Activated CD4-positive, alpha-beta T cell treated with anti-CD3 and anti-CD28 coated beads, Interleukin-2, amount 10 ng/mL, durations not matched to agents 7 days and 5 days (primary cell): ENCODE results near the gene SPOCK1. TPM values are rescaled to one million over a fixed set of nuclear protein-coding genes. Genes with fewer than 3 reads are reported as not detected.

Experiments used
- CTCF ChIA-PET: fragments of 350-600 bp; sonication (Branson Sonifier 250); formaldehyde crosslinking; loops from one replicate; lab custom pipeline; 2021; ENCODE audit warnings: antibody characterized with exemption; lab: Charles Lee
- POLR2A ChIA-PET: fragments of 350-600 bp; sonication (Branson Sonifier 250); formaldehyde crosslinking; loops from one replicate; lab custom pipeline; 2021; ENCODE audit warnings: antibody characterized with exemption; lab: Charles Lee
- DNase-seq: peaks from one replicate; pipeline ENCODE4 v3.0.0-alpha.2; 2020
- H3K27ac Mint-ChIP-seq: one replicate; pipeline ENCODE4 v1.8.0; 2021; ENCODE audit warnings: mild to moderate bottlenecking, moderate library complexity, mixed read lengths
- H3K27me3 Mint-ChIP-seq: one replicate; pipeline ENCODE4 v1.8.0; 2021; ENCODE audit warnings: mixed read lengths
- H3K36me3 Mint-ChIP-seq: one replicate; pipeline ENCODE4 v1.8.0; 2021; ENCODE audit warnings: low read depth, mixed read lengths
- H3K4me1 Mint-ChIP-seq: one replicate; pipeline ENCODE4 v1.8.0; 2021; ENCODE audit warnings: mixed read lengths
- H3K4me3 Mint-ChIP-seq: one replicate; pipeline ENCODE4 v1.8.0; 2021; ENCODE audit warnings: mild to moderate bottlenecking, moderate library complexity, mixed read lengths
- H3K9me3 Mint-ChIP-seq: one replicate; pipeline ENCODE4 v1.8.0; 2021; ENCODE audit warnings: mixed read lengths
- total RNA-seq, 2 experiments: library from RNA; stranded (reverse); gene quantifications; one replicate each; pipeline ENCODE4 v1.2.3, GENCODE V29; 2021

SPOCK1 gene
- total RNA-seq, 2 experiments from 2014 or later = 0.15 to 0.31 TPM

DNA sequence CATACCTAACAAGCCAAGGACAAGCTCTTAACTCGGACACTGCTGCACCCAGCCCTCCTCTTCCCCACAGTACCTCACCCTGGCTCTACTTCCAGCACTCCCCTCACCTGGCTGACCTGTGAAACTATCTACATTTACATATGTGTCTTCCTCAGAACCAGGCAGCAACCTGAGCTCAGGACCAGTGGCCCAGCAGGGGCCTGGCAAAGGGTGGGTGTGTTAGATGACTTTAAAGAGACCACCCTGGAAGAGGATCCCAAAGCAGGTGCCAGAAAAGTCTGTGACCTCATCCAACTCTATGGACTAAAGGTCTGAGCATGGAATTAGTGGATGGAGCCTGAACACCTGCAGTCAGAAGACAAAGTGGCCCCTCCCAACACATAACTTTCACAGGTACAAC is 400.9 kb downstream of the SPOCK1 start:
- H3K36me3 Mint-ChIP-seq = no peaks in the 10 kb centered on the region
- H3K27ac Mint-ChIP-seq = no peak overlapping the region
- H3K4me1 Mint-ChIP-seq = no peaks in the 10 kb centered on the region
- no peaks in the 10 kb centered on the region for H3K9me3 Mint-ChIP-seq
- ChIA-PET CTCF (no interaction called here), POLR2A (no interaction called here)
- no peaks in the 10 kb centered on the region for H3K27me3 Mint-ChIP-seq
- DNase-seq = no peak
- no peak overlapping the region for H3K4me3 Mint-ChIP-seq

DNA sequence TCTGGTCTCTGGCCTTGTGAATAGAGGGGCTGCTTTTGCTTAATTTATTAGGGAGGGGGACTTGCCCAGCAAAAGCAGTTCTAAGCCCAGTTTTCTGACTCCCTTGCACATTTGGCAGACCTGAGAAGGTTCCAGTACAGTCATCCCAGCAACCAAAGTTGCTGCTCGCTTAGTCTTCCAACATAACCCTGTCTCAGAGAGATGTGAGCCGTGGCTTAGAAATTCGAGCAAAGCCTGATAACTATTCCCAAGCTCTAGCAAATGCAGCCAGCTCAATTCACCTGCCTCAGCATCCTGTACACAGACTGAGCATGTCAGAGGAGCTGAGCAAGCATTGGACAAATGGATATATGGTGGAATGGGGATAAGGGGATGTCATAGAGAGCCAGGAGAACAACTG is 401.9 kb downstream of the SPOCK1 start:
- ChIA-PET CTCF (no interaction called here), POLR2A (no interaction called here)
- no peaks in the 10 kb centered on the region for H3K36me3 Mint-ChIP-seq
- DNase-seq = no peak
- no peaks in the 10 kb centered on the region for H3K27me3 Mint-ChIP-seq
- H3K27ac Mint-ChIP-seq = no peak overlapping the region
- H3K4me1 Mint-ChIP-seq = no peaks in the 10 kb centered on the region
- no peak overlapping the region for H3K4me3 Mint-ChIP-seq
- no peaks in the 10 kb centered on the region for H3K9me3 Mint-ChIP-seq

DNA sequence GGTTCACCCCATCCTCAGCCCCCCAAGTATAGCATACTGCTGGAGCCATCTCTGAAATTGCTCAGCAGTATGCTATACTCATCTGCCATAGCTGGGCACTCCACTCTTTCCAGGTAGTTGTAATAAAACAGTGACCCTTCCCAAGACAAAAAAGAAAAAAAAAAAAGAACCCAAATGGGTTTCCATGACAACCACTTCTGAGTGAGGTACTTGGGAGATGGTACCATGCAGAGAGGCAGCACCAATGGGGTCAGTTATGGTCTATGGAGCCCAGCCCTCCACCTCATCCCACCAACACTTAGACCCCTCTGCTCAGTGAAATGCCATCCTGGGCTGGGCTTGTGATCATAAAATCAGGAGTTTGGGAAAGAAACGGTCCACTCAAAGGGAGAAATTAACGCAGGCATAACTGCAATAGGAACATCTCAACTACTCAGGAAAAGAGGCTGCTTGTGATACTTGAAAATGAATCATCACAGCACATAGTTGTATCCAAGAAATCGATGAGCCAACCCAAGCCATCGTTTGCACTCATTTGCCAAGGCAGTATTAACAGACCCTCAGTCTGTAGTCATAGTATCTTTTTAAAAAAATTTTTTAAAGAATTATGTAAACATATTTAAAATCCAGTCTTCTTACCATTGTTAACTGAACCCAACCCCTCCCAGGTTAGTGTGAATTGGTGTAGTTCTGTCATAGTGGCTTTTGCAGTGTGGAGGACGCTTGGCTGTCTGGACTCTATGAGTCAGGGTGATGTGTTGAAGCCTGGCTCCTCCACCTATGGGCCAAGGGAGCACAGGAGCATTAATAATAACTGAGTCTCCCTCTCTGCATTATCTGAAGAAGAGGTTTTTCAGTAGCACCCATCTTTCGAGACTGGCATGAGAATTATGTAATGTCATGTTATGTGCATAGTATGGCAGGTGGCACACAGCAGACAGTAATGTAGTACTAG is 402.7 kb downstream of the SPOCK1 start:
- Mint-ChIP-seq H3K36me3 (no peaks in the 10 kb centered on the region), H3K4me1 (no peaks in the 10 kb centered on the region), H3K9me3 (no peaks in the 10 kb centered on the region), H3K4me3 (no peak overlapping the region), H3K27me3 (no peaks in the 10 kb centered on the region), H3K27ac (no peak overlapping the region)
- ChIA-PET CTCF (no interaction called here), POLR2A (no interaction called here)
- DNase-seq = no peak

DNA sequence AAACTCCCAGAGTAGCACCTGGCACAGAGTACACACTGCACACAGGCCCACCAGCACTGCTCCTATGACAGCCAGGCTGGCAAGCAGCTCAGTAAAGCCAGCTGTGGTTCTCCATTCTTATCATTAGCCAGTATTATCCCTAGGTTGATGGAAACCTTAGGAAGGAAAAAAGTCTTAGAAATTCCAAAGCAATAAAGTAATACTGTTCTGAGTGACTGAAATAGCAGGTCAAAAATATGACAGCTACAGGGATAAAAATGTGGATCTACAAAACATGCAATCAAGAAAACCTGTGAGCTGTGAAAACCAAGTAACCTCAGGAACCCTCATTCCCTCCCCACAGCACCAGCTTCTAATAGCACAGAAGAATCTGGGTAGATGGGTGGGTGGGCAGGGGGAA is 403.5 kb downstream of the SPOCK1 start:
- POLR2A ChIA-PET = no interaction called here
- no peak overlapping the region for H3K27ac Mint-ChIP-seq

DNA sequence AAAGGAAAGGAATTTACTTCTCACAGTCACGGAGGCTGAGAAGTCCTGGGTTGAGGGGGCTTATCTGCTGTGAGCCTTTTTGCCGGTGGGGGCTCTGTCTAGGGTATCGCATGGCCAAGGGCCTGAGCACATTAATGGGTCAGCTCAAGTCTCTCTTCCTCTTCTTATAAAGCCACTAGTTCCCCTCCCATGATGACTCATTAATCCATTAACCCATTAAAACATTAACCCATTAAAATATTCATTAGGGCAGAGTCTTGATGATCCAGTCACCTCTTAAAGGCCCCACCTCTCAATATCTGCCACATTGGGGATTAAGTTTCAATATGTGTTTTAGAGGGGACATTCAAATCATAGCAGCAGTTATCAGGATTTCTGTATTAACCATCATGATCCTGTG is 406.3 kb downstream of the SPOCK1 start:
- CTCF ChIA-PET = no interaction called here
- Mint-ChIP-seq H3K9me3 (no peaks in the 10 kb centered on the region), H3K4me1 (no peaks in the 10 kb centered on the region), H3K27me3 (no peaks in the 10 kb centered on the region), H3K36me3 (no peaks in the 10 kb centered on the region), H3K27ac (no peak overlapping the region), H3K4me3 (no peak overlapping the region)
- DNase-seq = no peak
- POLR2A ChIA-PET = no interaction called here

More for the DNA sequence above, 403.5 kb downstream of the SPOCK1 start:
- H3K27me3 Mint-ChIP-seq = no peaks in the 10 kb centered on the region
- CTCF ChIA-PET = no interaction called here
- no peaks in the 10 kb centered on the region for H3K4me1 Mint-ChIP-seq
- no peaks in the 10 kb centered on the region for H3K9me3 Mint-ChIP-seq
- H3K36me3 Mint-ChIP-seq = no peaks in the 10 kb centered on the region
- H3K4me3 Mint-ChIP-seq = no peak overlapping the region
- no peak for DNase-seq

DNA sequence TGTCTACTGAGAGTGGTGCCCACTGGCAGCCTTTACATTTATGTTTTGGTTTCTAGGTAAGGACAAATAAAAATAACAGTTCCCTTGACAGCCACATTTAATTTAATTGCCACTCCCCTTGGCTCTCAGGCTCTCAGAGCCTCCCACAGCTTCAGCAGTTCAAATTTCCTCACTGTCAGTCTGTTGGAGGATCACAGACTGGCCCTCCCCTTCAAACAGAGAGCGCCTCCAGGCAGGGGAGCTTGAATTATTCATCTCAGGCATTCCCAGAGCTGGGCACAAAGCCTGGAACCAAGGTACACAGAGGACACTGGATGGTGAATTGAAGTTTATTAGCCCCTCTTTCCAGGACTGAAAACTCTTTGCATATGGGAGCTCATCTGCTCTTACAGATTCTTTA is 407.7 kb downstream of the SPOCK1 start:
- H3K27ac Mint-ChIP-seq = no peak overlapping the region
- ChIA-PET POLR2A (no interaction called here), CTCF (no interaction called here)
- H3K4me3 Mint-ChIP-seq = no peak overlapping the region
- H3K4me1 Mint-ChIP-seq = no peaks in the 10 kb centered on the region
- no peaks in the 10 kb centered on the region for H3K36me3 Mint-ChIP-seq
- DNase-seq = no peak
- H3K27me3 Mint-ChIP-seq = no peaks in the 10 kb centered on the region
- H3K9me3 Mint-ChIP-seq = no peaks in the 10 kb centered on the region

DNA sequence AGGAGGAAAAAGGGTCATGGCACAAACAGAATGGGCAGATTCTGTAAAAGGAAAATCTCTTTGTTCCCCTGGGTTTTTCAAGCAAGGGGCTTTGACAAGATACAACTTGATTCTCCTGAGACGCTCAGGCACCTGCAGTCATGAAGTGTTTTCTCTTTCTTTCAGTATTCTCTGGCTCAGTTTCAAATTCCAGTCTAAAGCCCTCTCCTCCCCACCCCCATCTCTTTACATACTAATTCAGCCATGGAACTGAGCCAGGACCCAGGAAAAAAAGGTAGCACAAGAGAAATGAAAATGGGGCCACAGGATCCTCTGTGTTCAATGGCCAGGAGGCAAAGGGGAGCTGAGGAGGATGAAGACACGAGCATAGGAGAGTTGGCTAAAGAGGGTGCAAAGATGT is 408.4 kb downstream of the SPOCK1 start:
- Mint-ChIP-seq H3K4me3 (no peak overlapping the region), H3K27me3 (no peaks in the 10 kb centered on the region), H3K27ac (no peak overlapping the region), H3K9me3 (no peaks in the 10 kb centered on the region), H3K4me1 (no peaks in the 10 kb centered on the region), H3K36me3 (no peaks in the 10 kb centered on the region)
- CTCF ChIA-PET = no interaction called here
- POLR2A ChIA-PET = no interaction called here
- no peak for DNase-seq

DNA sequence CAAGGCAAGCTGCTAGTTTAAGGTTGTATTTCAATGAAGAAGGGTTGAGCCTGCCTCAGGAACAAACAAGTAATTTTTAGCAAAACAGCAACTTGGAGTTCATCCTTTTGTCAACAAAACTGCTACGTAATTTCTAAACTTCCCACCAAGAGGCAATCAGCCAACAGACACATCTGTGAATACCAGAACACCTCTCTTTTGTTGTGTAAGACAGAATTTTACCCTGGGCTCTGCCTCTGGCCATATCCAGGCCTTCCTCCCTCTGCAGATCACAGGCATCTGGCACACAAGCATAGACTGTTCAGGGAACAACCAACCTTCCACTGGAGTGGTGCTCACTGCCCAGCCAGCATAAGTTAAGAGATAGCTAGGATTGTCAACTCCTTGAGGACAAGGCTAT is 409.0 kb downstream of the SPOCK1 start:
- ChIA-PET POLR2A (no interaction called here), CTCF (no interaction called here)
- H3K4me1 Mint-ChIP-seq = no peaks in the 10 kb centered on the region
- no peaks in the 10 kb centered on the region for H3K36me3 Mint-ChIP-seq
- DNase-seq = no peak
- no peaks in the 10 kb centered on the region for H3K27me3 Mint-ChIP-seq
- H3K27ac Mint-ChIP-seq = no peak overlapping the region
- H3K4me3 Mint-ChIP-seq = no peak overlapping the region
- H3K9me3 Mint-ChIP-seq = no peaks in the 10 kb centered on the region

DNA sequence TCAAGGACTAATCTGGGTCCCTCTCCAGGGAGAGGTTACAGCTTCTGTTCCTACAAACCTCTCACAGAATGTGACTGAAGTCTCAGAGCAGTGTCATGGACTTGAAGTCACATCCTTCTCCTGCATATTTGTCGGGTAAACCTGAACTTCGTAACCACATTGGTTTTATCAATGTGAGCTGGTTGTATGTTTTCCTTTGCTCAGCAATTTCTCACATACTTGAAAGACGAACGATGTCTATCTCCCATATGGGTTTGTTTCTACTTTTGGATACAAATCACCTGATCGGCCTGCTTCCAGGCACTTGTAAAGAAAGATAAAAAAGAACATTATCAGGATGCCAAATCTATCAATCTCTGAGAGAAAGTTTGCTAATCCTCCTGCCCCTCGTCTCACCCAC is 411.0 kb downstream of the SPOCK1 start:
- H3K4me1 Mint-ChIP-seq = no peaks in the 10 kb centered on the region
- ChIA-PET CTCF (interaction anchor here (1.4 kb wide), 1 partner anchor 21 kb away, joined by 3 read pairs; no protein-coding TSS in a partner anchor), POLR2A (no interaction called here)

DNA sequence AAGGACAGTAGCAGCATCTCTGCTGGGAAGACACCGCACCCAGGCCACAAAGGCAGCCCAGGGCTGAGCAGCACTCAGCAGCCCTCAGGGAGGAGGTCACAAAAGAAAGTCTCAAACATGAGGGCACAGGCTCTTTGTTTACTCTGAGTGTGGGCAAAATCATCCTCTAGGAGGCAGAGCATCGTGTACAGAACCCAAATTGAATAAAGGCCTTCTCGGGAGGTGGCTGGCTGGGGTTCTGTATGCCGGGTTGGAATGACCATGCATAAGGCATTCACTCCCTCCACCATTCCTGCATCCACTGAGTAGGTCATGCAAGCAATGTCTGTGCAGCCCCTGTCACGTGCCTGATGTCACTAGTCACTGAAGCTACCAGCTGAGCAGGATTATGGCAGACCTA is 412.8 kb downstream of the SPOCK1 start:
- no peaks in the 10 kb centered on the region for H3K4me1 Mint-ChIP-seq
- H3K4me3 Mint-ChIP-seq = no peak overlapping the region
- no peak for DNase-seq
- H3K27me3 Mint-ChIP-seq = no peaks in the 10 kb centered on the region
- ChIA-PET CTCF (interaction anchor here (2.7 kb wide), 1 partner anchor 11 kb away, joined by 8 read pairs; no protein-coding TSS in a partner anchor), POLR2A (no interaction called here)
- H3K9me3 Mint-ChIP-seq = no peaks in the 10 kb centered on the region
- no peak overlapping the region for H3K27ac Mint-ChIP-seq
- no peaks in the 10 kb centered on the region for H3K36me3 Mint-ChIP-seq

More for the DNA sequence above, 411.0 kb downstream of the SPOCK1 start:
- no peak for DNase-seq
- Mint-ChIP-seq H3K9me3 (no peaks in the 10 kb centered on the region), H3K27me3 (no peaks in the 10 kb centered on the region), H3K36me3 (no peaks in the 10 kb centered on the region), H3K27ac (no peak overlapping the region), H3K4me3 (no peak overlapping the region)

DNA sequence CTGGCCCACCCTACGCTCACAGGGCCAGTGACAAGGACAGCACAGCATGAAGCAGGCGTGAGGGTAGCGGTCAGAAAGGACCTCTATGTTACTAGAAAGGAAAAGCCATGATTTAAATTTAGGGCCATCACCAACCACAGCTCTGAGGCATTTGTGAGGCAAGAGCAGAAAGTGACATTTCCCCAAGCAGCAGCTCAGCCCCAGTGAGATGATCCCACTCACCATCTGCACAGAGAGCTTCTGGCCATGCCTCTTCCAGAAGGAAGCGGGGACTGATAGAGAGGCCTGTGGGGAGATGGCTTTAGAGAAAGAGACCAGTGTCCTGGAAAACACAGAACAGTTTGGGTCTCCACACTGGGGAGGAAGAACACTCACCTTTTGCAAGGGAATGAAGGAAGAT is 413.9 kb downstream of the SPOCK1 start:
- DNase-seq = no peak
- Mint-ChIP-seq H3K27ac (no peak overlapping the region), H3K4me3 (no peak overlapping the region), H3K36me3 (no peaks in the 10 kb centered on the region), H3K9me3 (no peaks in the 10 kb centered on the region), H3K27me3 (no peaks in the 10 kb centered on the region), H3K4me1 (no peaks in the 10 kb centered on the region)
- ChIA-PET CTCF (interaction anchor here (2.7 kb wide), 1 partner anchor 10 kb away, joined by 8 read pairs; no protein-coding TSS in a partner anchor), POLR2A (no interaction called here)

DNA sequence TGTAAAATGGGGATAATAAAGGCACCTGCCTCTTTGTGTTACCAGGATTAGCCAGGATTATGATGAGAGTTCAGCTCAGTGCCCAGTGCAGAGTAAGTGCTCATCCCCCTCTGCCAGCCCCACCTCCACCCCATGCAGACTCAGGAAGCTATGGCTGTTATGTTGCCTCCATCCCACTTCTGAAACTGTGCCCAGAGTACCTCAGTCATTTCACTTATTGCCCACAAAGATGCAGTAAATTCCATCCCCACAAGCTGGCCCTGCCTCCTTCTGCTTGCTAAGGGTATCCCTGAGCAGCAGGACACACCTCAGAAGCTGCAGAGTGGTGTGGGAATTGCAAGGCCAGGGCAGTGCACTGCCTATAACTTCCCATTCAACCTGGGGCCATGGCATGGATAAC is 415.1 kb downstream of the SPOCK1 start:
- no peaks in the 10 kb centered on the region for H3K9me3 Mint-ChIP-seq
- no peaks in the 10 kb centered on the region for H3K36me3 Mint-ChIP-seq
- no peak for DNase-seq

DNA sequence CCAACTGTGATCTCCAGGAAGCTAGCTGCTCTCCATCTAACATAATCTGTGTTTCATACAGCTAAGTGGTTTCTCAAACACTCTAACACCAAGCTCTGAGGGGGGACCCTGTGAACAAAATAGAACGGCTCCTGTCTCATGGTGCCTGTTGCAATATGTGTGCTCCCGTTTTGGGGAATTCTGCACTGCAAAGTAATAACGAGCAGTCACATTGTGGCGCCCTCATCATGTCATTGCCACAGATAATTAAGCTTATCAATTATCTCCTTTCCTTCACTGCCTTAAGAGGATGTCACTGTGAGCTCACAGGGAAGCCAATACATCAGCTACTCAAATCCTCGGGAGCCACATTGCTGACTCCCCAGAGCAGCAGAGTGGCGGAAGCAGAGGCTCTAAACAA is 416.2 kb downstream of the SPOCK1 start:
- DNase-seq = no peak
- ChIA-PET POLR2A (no interaction called here), CTCF (no interaction called here)
- Mint-ChIP-seq H3K4me1 (no peaks in the 10 kb centered on the region), H3K27me3 (no peaks in the 10 kb centered on the region), H3K9me3 (no peaks in the 10 kb centered on the region), H3K27ac (no peak overlapping the region), H3K36me3 (no peaks in the 10 kb centered on the region), H3K4me3 (no peak overlapping the region)

More for the DNA sequence above, 415.1 kb downstream of the SPOCK1 start:
- Mint-ChIP-seq H3K27ac (no peak overlapping the region), H3K4me1 (no peaks in the 10 kb centered on the region), H3K4me3 (no peak overlapping the region), H3K27me3 (no peaks in the 10 kb centered on the region)
- ChIA-PET CTCF (interaction anchor here (1.0 kb wide), 1 partner anchor 294 kb away, joined by 3 read pairs; no protein-coding TSS in a partner anchor), POLR2A (no interaction called here)
